ENCODE results near the gene KCNJ16.

KCNJ16 gene

DNA sequence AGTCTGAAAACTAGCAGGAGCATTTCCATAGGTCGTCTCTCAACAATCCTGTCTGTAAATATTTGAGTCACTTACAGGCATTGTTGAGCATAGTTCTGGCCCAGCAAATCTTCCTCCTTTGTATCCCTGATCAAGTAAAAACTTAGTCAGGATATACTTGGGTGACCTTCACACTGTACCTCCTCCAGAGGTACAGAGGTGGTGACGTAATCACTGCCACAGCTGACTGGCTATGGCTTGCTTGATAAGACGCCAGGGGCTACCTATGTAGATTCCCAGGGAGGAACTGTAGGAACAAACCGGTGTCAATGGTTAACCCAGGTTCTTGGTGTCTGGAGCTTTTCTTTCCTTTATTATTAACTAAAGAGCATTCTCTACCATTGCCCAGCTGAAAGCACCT is at the start of gene KCNJ16:
TSS of gene KCNJ16 (plus strand) at position 270 of the 400 bp plus-strand sequence. CDS start 56,863 bp downstream, outside the sequence.
- no peak for FAIRE-seq

DNA sequence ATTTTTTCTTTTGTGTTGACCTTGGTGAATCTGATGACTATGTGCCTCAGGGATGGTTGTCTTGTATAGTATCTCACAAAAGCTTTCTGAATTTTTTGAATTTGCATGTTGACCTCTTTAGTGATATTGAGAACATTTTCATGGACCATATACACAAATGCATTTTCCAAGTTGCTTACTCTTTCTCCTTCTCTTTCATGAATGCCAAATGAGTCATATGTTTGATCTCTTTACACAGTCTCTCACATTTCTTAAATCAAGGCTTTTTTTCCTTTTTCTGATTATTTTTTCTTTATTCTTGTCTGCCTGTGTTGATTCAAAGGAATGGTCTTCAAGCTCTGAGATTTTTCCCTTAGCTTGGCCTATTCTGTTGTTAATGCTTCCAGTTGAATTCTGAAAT is 46.6 kb upstream of the KCNJ16 start:
- no peak for FAIRE-seq

DNA sequence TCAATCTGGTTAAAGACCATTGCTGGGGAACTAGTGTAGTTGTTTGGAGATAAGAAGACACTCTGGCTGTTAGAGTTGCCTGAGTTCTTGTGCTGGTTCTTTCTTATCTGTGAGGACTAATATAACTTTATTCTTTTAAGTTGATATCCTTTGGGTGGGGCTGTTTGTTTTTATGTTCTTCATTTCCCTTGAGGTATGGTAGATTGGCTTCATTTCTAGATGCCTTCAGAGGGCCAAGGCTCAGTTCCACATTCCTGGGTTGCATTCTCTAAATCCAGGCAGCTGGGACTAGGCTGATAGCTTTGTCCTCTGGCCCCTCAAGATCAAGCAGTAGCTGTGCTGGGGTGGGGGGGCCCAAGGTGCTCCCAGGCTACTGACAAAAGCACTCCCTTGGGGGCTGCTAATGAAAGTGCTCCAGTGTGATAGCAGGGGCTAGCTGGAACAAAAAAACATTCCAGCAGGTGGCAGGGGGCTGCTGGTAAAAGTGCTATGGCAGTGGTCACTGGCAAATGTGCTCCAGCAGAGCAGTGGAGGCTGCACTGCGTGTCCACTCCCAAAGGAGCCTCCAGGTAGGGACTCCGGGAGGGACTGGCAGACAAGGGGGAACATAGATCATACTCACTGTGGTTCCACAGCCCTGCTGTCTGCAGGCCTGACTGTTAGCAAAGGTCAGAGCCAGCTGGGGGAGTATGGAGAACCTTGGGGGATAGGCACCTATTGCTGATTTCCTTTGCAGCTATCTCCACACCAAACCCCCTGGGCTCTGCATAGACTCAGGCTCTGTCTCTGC is 45.9 kb upstream of the KCNJ16 start:
- no peak for FAIRE-seq

DNA sequence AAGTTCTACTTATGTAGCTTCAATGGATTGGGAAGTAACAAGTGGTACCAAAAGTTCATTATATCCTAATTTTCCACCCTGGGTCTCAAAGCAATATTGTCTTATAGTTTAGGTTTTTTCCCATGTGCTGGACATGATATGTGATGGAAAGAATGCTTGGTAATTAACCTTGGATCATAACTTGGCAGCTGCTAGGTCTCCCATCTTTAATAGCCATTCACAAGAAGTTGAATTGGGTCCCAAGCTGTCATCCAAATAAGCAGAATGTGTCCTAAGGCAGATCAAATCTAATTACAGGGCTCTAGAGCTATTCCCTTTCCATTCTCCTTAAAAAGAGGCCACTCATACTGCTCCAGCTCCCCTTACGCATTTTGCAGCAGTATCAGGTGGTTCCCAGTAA is 44.7 kb upstream of the KCNJ16 start:
- no peak for FAIRE-seq

DNA sequence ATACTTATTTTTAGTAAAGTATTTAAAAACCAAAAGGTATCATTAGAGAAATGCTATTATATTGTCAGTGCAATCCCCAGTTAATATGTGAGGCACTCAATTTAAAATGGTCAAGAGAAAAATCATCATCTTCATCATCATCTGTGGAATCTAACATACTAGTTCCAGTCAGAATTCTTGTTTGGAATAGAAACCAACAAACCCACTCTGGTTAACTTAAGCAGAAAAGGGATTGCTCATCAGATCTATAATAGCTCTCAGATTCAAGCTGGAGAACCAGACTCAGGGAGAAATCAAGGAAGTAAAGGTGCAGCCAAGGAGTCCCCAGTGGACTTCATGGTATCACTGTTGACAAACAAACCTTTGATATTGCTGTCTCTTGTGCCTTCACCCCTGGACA is 43.7 kb upstream of the KCNJ16 start:
- FAIRE-seq = no peak

DNA sequence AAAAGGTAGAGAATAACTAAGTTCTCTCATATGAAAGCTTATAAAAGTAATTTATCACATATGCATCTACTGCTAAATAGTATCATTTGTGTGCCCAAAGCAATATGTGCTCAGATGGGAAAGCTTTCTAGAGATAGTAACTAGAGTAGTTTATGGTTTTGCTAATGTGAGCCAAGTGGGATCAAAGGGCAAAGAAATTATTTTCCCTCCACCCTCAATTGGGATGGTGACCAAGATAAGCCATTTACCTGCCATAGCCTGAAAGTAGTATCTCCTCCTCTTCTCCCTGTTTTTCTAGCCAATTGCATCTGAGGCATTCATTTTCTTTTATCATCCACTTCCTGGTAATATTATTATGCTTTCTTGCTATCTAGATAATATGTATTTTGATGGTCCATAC is 41.9 kb upstream of the KCNJ16 start:
- no peak for FAIRE-seq

DNA sequence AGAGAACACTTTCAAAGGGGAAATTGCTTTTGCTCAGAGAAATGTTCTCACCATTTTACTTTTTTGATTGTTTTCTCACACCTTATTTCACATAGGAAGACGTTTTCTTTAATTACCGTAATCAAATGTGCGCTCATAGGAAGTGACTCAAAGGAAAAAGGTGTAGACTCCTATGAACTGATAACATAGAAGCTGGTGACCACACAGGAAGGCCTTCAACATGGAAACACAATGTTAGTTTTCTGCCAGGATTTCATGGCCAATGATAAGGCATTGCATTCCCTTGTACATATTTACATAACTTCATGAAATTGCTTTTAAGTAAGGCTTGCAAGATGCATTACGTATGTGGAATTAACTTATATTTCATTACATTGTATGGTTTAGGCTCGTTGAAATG is 40.9 kb upstream of the KCNJ16 start:
- no peak for FAIRE-seq

DNA sequence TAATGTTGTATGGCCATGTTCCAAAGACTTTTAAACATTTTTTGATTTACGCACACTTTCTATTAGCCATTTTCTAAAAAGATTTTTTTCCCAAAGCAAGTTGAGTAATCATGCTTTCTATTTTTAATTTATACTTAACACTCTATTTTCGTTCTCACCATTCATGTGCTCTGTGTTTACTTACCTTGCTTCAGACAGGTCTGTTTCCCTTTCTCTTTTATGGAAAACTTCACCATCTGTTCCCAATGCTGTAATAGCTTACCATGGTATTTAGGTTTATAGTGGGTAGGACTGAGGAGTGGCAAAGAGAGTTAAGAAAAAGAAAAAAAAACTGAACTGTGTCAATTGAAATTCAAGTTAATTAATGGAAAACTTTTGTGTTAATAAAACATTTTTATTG is 37.5 kb upstream of the KCNJ16 start:
- FAIRE-seq = no peak

DNA sequence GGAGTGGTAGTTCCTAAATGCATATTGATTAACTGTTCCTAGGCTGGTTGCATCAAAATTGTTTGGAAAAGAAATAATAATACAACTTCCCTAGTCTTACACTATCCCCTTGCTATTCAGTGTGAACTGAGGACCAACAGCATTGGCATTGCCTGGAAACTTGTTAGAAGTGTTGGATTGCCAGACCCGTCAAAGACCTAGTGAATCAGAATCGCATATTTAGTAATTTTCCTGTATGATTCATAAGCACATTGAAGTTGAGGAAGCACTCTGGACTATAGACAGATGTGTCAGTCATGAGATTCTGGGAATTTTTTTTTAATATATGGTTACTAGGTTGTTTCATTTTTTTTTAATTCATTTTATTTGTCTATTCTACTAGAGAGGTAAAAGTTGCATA is 34.7 kb upstream of the KCNJ16 start:
- FAIRE-seq = no peak

DNA sequence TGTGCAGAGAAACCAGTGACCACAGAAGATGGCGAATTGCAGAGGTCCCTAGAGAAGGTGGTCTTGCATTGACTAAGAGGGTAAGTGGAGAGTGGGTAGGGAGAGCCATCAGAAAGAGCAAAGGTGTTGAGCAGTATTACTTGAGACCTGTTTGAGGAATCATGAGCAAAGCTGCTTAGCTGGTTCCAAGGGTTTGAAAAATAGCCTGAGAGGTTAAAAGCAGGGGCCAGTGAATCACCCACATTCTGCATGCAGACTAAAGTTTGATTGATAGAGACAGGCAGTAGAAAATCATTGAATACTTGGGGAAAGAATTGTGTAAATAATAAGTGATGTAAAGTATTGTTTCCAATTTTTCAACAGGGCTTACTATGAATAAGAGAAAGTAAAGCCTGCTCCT is 34.0 kb upstream of the KCNJ16 start:
- no peak for FAIRE-seq

DNA sequence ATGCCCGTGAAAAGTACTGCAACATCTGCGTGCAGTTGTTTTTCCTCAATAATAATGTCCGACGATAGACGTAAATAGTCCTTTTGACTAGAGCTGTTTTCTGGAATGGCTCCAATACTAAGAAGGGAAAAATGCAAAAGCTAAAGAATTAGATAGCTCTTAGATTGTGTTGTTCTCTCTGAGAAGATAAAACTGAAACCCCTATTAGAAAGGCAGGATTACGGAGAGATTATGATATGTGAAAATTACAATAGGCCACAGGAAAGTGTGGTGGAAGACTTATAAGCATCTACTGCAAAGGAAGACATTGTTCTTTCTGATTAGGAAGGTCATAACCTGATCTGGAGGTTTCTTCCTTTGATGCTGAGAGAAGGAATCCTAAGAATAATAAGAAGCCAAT is 33.5 kb upstream of the KCNJ16 start:
- no peak for FAIRE-seq

DNA sequence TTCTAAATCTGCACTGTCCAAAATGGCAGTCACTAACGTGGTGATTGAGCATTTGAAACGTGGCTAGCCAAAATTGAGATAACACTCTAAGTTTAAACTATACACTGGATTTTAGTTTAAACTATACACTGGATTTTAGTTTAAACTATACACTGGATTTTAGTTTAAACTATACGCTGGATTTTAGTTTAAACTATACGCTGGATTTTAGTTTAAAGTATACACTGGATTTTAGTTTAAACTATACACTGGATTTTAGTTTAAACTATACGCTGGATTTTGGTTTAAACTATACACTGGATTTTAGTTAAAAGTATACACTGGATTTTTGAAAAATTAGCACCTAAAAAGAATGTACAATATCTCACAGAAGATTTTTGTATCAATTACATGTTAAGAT is 29.2 kb upstream of the KCNJ16 start:
- FAIRE-seq = peak; percentile 93

DNA sequence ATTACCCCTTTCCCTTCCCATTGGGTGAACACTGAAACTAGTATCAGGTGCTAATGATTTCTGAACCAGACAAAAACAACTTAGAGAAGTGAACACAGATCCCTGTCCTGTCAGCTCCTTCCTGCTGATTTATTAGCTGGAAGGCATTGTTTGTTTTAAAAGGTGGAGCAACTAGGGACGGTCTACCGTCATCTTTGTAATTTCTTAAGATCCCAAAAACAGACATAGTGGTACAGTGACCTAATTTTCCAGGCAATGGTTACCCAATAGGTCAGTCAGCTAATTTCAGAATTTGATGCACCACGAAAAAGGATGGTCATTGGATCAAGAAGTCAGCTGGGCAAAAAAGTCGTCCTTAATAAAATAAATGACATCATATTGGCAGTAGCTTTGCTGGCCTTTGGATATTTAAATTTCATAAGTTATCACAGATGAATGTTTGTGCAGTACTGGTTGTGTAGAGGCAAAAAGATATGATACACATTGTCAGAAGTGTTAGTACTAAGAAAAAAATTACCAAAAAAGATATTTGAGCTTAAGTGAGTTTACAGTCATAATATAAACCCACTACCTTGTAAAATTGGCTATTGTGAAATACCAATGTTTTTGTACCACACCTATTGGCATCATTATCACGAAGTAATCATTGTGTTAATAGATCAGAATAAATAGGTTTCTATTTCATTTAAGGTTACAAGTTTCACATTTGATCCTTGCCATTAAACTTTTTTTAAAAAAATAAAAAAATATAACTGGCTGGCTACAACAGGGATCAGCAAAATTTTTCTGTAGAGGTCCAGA is 27.2 kb upstream of the KCNJ16 start:
- FAIRE-seq = no peak

DNA sequence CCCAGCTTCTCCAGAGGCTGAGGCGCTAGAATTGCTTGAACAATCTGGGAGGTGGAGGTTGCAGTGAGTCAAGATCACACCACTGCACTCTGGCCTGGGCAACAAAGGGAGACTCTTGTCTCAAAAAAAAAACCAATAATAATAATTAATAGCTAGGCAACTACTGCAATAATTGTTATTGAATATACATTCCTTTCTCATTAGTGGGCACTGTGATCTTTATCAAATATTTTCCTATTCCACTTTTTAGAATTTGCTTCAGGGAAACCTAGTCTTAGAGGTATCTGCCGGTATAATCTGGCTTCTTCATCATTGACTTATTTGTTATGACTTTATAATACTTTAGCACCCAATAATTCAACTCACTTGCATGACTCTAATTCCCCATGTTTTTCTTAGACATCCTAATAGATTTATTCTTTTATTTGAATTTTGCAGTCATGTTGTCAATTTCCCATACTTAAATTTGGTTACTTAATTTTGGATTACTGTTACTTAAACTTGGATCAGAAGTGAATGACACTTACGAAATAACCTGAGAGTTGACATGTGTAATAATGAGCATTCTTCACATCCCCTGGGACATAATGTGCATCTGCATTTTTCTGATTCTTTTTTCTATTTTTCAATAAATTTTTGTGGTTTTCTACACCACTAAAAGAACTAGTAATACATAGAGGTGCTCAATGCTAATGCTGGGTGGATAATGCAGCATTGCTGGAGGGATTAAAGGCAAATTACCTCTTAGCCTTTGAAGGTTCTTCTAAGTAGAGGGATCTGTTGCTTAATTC is 25.0 kb upstream of the KCNJ16 start:
- FAIRE-seq = no peak

DNA sequence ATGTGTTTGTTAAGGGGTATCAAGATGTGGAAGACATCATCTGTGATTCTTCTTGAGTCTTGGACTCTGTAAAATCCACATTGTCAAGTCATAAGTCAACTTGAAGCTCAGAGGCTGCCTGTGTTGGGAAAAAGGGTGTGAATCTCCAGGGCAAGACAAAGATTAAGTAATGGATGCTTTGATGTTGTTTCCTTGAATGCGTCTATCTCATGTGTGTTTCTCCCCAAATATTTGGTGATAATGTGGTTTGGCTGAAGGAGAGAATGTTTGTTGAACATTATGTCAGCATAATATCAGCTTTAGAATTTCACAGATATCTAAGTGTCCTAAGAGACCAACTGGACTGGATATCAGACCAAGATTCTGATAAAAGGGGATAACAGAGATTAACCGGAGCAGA is 24.1 kb upstream of the KCNJ16 start:
- FAIRE-seq = no peak

DNA sequence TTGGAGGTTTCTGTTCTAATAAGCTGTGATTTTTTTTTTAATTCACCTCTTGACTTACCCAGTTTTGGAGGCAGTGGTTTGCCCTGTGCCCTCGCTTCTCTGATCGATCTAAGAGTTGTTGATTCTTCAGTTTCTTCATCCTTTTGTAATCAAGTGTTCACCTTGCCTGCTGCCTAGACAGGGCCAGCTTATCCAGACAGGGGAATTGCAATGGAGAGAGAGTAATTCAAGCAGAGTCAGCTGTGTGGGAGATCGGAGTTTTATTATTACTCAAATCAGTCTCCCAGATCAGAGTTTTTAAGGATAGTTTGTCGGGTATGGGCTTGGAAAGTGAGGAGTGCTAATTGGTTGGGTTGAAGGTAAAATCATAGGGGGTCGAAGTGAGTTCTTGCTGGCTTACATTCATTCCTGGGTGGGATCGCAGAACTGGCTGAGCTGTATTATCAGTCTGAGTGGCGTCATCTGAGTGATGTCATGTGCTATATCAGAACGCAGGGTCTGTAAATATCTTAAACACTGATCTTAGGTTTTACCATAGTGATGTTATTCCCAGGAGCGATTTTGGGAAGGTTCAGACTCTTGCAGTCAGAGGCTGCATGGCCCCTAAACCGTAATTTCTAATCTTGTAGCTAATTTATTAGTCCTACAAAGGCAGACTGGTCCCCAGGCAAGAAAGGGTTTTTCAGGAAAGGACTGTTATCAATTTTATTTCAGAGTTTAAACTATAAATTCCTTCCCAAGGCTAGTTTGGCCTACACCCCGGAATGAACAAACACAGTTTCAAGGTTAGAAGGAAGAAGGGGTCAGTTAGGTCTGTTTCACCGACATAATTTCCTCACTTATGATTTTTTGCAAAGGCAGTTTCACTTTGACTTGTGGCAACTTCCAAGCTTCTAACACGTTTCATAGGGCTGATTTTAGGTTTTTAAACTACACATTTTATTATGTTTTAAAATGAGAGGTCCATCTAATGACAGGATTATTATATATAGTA is 21.5 kb upstream of the KCNJ16 start:
- FAIRE-seq = no peak

DNA sequence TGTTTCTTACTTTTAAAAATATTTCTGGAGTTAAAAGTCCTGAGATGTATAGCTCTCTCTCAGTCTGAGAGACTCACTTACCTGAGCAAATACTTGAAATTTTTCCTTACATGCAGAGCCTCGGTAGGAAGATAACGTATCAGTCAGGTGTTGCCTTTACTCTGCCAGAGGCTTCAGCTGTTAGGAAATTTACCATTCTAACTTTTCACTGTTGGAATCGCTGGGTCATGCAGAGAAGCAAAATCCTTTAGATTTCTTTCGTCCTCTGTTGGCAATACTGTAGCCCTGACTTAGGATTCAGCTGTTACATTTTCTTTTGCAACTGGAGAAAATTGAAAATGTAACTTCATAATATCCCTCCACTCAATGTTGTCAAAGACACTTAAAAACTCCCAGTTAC is 20.0 kb upstream of the KCNJ16 start:
- no peak for FAIRE-seq

DNA sequence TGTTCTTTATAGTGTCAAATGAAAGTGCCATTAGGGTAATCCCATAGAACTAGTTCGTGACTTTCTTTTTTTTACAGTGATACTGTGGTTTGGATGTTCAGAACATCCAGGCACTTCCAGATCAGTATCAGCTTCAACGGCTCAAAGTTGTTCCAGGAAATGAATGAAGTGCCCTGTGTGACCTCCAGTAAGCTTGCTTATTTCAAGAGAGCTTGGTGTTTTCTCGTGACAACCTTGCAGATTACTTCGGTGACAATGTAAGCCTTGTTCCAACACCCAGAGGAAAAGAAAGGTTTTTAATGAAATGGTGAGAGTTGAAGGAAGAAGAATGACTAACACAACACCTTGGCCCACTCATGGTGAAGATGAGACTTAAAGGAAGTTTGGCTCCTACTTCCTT is 16.0 kb upstream of the KCNJ16 start:
- no peak for FAIRE-seq

DNA sequence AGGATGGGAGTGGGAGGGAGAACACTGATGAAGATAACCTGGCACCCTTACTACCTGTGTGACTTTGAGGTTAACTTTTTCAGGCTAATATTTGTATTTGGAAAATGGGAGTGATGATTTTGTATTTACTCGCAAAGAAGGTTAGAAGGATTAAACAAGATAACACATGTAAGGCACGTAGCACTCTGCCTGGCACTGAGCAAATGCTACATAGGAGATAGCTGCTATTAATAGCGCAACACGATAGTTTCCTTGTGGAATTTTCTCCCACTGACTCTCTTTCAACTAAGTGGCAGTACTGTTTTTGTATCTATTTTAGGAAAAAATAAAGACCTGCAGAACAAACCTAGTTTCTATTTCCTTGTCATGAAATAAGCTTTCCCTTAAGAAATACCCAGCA is 15.4 kb upstream of the KCNJ16 start:
- FAIRE-seq = no peak

DNA sequence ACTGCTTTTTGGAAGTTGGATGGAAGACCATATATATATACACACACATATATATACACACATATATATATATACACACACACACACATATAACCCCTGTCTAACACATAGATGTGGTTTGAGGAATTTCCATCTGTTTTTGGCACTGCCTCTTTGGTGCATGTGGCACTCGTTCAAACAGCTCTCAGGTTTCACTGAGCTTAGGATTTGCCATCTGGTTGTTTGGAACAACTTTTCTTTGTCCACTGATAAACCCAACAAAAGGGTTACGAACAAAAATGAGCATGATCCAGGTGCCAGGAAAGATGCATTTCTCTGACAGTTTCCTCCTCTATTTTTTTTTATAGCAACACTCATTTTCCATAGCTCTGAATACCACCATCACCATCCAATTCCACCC is 14.6 kb upstream of the KCNJ16 start:
- FAIRE-seq = no peak

DNA sequence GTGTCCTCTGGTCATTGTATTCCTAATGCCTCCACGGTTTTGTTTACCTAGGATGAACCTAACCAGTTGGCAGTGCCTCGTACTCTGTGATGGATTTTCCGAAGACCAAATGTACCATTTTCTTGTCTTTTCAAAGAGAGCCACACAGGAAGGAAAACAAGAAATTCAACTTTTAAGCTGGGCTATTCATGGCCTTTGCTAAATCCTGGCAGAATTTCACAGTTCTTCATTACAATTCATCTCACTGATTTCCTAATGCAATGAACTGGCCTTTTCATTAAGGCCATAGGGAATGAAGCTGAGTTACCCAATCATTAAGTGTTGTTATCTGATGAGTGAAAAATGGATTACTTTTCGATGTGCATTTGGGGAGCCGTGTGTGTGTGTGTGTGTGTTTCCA is 7.9 kb upstream of the KCNJ16 start:
- no peak for FAIRE-seq
